Measurements from ENCODE around the gene MRPS18A.

DNA sequence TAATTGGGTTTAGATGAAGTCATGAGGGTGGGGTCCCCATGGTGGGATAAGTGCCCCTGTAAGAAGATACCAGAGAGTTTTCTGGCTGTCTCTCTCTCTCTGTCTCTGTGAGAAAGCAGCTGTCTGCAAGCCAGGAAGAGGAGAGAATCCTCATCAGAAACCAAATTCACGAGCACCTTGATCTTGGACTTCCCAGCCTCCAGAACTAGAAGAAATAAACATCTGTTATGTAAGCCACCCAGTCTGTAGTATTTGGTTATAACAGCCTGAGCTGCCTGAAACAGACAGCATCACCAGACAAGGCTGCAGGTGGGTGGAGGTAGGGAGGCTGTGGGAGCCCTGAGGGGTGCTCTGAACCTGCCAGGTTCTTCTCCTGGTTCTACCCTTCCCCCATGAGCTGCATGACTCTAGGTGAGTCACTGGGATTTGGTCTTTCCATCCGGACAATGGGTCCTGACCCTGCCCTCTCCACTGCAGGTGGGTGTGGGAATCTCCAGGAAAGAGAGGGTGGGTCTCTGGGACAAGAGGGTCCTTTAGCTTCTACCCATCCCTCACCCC, 48.1 kb upstream of the MRPS18A start:
- TF ChIP-seq, protein P1, sequence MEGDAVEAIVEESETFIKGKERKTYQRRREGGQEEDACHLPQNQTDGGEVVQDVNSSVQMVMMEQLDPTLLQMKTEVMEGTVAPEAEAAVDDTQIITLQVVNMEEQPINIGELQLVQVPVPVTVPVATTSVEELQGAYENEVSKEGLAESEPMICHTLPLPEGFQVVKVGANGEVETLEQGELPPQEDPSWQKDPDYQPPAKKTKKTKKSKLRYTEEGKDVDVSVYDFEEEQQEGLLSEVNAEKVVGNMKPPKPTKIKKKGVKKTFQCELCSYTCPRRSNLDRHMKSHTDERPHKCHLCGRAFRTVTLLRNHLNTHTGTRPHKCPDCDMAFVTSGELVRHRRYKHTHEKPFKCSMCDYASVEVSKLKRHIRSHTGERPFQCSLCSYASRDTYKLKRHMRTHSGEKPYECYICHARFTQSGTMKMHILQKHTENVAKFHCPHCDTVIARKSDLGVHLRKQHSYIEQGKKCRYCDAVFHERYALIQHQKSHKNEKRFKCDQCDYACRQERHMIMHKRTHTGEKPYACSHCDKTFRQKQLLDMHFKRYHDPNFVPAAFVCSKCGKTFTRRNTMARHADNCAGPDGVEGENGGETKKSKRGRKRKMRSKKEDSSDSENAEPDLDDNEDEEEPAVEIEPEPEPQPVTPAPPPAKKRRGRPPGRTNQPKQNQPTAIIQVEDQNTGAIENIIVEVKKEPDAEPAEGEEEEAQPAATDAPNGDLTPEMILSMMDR (IDR thresholded peaks at IDR 0.05): no peak
- TF ChIP-seq POLR2A (IDR thresholded peaks at IDR 0.05): no peak
- no peak for TF ChIP-seq EP300 (IDR thresholded peaks at IDR 0.05)

Data from tibial nerve (tissue), 4 donors.